HG03135 (cell line): ENCODE measurements around the gene RPTOR.

Experiments used
- ATAC-seq: cut with Tn5 transposase; IDR thresholded peaks from one replicate; pipeline ENCODE4 v1.9.1; 2021; ENCODE audit warnings: mild to moderate bottlenecking, moderate library complexity; ENCODE audit not compliant: unreplicated experiment

The RPTOR gene

DNA sequence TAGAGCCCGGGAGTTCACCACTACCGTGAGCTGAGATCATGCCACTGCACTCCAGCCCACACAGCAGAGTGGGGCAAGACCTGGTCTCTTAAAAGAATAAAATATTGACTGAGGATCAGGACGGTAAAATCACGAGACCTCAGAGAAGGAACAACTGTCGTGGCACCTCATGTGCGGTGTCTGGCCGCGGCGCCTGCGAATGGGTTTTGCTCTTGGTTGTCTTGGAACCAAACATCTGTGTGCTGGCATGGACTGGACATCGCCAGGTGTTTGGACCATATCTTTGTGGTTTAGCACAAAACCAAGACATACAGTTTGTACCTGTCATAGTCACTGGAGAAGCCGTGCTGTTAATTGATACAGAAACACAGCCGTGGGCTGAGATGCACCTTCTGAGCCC lies 234.1 kb downstream of the RPTOR start:
- no peak for ATAC-seq

GRCh38 chr17:80779336-80779735 lies 234.7 kb downstream of the RPTOR start:
- no peak for ATAC-seq

DNA sequence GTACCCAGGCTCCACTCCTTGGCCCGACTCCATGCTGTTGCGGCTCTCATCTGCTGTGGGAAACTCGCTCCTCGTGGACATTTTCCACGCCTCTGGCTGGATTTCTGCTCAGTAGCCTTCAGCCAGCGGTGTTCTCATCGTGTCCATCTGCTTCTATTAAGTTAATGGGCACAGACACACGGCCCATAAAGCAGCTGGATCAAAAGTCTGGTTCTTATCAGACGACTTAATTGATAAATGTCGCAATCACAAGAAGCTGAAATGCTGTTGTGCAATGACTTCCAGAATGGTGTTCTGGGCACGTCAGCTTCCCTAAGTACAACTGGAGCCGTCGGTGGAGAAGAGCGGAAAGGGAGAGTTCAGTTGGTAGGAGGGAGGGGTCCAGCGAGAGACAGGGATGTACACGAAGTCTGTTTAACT lies 235.3 kb downstream of the RPTOR start:
- ATAC-seq = no peak

- no peak for ATAC-seq
Observed at GRCh38 chr17:80780381-80781198, 236.0 kb downstream of the RPTOR start.

DNA sequence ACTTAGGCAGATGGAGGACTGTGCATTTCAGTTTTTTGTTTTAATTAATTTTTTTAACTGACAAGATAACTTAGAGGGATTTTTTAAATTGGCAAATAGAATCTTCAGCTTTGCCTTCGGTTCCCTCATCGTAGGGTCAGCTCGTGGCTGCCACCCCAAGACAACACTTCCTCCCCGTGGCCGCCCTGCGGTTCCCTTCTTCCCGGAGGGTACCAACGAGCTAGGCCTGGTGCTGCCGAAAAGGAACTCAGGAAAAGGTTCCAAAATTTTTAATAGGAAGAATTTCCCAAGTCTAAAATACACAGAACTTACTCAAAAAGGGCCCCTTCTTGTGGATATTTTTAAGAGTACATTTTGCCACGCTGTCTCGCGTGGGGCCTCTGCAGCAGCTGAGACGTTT lies 236.6 kb downstream of the RPTOR start:
- ATAC-seq = no peak

- no peak for ATAC-seq
Observed at GRCh38 chr17:80781807-80782277, 237.2 kb downstream of the RPTOR start.

GRCh38 chr17:80782536-80783427 lies 238.1 kb downstream of the RPTOR start:
- no peak for ATAC-seq

- no peak for ATAC-seq
Observed at GRCh38 chr17:80783486-80783885, 238.8 kb downstream of the RPTOR start.

- no peak for ATAC-seq
Observed at GRCh38 chr17:80783971-80784370, 239.3 kb downstream of the RPTOR start.

DNA sequence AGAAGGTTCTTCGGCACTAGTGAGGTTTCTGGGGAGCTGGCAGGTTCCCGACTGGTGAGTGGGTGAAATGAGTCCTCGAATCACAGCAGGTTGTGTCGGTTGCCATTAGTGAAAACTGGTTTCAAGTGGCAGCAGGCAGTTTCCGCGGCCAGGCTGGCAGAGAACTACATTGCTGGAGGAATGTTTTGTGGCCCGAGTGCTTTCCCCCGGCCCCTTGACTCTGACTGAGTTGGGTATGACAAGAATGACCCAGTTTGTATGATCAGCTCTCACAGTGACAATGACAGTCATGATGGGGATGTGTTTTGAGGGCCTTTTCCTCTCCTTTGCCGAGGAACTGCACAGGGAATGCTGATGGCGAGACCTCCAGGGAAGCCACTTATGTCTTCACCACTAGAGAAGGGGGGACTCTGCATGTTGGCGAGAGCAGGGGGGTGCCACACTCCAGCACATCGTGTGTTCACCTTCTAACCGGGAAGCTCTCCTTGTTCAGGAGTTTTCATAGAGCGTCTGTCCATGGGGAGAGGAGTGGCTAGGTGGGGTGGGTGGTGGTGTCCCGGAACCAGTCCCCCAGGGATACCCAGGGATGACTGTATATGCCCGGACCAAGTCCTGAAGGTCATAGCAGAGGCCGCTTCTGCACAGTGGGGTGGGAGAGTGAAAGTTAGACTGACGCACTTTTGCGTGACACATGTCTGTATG lies 241.0 kb downstream of the RPTOR start:
- no peak for ATAC-seq

DNA sequence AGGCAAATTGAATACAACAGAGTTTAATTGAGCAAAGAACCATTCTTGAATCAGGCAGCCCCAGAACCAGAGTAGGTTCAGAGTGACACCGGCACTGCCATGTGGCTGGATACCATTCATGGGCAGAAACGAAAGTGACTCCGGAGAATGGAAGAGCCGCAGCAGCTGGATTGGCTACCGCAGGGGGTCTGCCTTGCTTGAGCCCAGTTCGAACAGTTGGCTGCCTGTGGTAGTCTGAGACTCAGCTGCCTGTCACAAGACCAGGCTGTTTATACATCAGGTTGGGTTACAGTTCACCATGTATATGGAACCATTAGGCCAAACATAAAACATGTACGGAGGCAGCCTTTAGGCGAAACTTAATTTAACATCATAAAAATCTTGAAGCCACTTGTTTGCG lies 241.8 kb downstream of the RPTOR start:
- no peak for ATAC-seq

DNA sequence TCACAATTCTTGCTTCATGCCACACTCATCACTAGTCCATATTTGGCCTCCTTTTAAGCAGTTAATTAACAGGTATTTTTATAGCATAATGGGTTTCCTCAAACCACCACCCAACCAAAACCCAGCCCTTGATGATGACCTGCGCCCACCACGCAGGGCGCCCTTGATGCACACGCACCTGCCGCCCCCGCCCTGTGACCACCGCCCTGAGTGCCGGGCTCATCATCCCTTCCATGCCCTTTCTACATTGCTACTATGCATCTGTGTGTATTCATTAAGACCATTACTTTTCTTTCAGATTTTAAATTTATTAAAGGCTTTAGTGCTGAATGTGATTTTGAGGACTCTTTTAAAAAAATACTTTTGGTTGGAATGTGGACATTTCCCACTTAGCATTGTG lies 242.2 kb downstream of the RPTOR start:
- no peak for ATAC-seq

DNA sequence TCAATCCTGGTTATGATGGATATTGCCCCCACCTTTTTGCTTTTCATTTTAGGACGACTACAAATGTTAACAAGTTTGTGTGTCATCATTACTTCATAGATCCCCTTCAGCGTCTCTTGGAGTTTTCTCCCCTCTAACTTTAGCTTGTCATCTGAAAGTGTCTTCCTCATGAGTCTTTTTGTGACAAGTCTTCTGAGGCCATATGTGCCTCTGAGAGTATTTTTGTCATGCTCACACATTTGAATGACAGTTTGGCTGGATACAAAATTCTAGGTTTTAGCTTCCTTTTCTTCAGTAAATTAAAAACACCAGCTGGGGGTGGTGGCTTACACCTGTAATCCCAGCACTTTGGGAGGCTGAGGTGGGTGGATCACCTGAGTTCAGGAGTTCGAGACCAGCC lies 243.2 kb downstream of the RPTOR start:
- no peak for ATAC-seq

- ATAC-seq = no peak
Observed at GRCh38 chr17:80789356-80789902, 244.8 kb downstream of the RPTOR start.

DNA sequence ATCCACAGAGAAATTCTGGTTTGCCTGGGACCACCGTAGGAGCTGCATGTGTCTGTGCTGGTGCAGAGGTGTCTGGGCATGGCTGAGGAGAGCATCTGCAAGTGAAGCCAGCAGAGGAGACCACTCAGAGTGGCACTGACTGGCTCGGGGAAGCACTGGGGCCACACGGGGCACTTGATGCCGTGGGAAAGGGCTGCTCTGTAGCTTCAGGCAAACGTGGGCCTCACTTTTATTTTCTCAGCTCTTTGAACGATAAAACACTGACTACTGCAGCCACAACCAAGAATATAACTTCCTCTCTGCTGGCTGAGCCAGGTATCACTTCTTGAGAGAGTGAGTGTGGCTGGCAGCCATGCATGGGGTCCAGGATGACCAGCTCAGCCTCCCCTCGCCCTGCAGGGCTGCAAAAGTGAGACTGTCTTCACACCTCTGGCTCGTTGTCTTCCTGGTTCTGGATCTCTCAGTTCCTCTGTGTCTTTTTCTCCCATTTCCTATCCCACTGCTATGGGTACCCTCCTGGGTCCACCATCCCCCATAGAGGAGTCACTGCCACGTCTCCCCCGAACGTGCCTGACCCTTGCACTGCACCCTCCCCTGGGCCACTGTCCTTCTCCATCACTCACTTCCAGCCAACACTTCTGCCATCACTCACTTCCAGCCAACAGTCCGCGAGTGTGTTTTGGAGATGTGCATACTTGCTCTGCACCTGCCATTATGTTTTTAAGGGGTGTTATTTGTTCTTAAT lies 245.6 kb downstream of the RPTOR start:
- ATAC-seq = no peak

DNA sequence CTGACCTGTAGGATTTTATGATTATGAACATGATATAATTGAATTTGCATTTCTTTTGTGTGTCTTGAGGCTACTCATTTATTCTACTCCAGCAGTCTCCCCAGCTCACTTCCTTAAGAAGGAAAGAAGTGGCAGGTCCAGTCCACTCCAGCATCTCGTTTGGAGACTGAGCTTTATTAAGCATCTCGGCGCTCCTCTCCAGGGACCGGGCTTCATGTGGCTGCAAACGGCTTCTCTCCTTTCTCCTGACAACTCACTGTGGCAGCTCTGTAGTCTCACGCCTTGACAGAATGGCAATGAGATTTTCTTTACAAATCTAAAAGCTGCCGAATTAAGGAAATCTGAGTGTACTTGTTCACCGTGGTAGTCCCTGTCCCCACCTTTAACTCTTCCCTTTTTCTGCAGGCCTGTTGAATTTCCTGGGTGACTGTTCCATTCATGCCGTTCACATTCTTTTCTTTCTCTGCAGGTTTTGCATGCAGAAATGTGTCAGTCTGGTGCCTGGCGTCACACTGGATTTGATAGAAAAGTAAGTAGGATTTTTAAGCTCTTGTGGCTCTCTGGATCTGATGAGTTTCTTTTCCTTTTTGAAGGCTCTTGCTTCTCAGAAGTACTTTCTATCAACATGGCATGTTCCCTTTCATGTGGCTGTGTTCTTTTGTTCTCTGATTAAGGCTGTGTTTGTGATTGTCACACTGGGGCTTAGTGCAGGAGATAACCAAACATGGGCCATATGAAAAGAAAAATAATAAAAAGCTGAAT lies 246.5 kb downstream of the RPTOR start:
- ATAC-seq = no peak

DNA sequence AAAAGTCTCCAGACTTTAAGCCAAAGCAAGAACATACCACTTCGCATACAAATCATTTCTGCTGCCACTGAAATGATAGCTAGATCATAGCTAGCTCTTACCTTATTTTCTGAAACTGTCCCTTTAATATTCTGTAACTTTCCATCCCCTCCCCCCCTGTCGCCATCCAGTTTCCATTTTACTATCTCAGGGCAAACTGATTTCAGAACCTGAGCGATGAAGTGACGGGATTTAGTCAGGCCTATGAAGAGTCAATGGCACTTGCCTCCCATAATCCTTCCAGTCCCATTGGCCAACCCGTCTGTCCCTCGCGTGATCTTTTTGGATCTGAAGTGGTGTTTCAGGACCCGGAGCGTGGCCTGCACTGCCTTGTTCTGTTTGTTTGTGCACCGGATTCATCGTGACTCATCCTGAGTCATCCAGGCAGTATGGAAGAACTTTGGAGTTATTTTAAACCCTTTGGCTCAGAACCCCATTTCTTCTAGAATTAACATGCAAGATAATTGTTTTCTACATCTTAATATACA lies 247.2 kb downstream of the RPTOR start:
- ATAC-seq = no peak

DNA sequence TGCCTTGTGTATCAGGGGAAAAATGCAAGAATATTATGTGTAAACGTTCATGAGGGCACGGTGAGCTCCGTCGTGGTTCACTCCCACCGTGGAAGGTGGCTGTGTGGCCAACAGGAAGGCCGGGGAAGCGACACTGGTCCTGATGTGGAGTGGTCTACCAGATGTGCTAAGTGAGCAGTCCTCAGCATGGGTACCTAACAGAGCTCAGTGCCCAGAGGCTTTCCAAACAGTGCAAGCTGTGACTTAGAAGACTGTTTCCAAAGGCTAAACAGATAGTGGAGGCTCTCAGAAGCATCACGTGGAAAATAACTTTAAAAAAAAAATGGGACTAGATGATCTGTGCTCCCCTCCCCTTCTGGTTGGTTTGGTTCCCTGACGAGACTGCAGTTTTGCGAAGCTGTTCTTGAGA lies 247.7 kb downstream of the RPTOR start:
- ATAC-seq = no peak

GRCh38 chr17:80793421-80793820 lies 248.8 kb downstream of the RPTOR start:
- no peak for ATAC-seq
